T-helper 2 cell (primary cell): ENCODE measurements around the gene VANGL2.

Experiments
- DNase-seq, 5 experiments: peaks; one replicate each; pipeline versions ENCODE4 v3.0.0 to v3.0.0-alpha.2; 2012 to 2022

VANGL2 gene

DNA sequence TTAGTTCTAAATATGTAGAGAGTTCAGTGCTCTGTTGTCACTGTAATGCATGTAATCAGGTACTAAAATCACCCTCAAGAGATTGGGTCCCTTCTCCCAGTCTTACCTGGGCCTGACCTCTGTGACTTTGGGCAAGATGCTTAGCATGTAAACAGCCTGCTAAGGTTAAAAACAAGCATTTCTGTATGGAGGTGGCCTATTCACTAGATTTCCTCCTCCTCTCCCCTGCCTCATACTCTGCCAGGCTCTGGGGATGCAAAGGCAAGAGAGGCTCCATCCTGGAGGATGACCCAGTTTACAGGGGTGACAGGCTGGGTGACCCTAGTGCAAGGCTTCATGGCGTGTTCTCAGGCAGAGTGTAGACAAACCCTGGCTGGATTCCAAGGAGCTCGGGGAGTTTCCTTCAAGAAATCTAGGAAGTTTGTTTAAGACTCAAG lies 28.8 kb downstream of the VANGL2 start:
- DNase-seq: peak in 1 of 5 experiments; percentile 10

DNA sequence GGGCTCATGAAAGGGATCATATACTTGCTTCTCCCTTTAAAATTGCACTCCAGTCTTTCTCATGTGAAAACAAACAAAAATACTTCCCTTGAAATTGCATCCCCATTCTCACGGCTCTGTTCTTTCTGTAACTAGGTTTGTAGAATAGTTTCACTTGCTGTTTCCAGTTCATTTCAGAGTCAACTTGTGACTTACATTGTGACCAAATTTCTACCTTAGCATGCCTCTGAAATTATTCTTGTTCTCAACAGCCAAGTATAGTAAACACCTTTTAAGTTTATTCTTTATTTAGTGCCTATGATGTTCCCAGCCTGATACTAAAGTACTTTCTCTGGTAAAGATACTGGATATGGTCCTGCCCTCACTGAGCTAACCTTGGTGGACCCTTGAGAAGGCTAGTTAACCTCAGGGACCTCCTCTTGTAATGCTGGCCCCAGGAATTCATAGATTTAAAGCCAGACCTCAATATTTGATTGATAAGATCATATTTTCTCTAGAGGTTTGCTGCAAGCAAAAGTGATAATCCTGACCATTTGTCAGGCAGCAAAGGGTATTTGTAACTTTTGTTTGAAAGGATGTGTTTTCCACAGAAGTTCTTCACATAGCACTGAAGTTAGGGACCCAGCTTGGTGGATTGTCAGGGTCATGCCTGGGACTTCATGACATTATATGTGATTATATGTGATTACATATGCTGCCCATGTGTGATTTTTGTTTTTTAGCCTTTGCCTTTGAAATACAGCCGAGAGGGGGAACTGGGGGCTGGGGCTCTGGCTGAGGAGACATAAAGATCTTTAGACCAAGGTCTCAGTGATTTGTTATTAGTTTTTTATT lies 29.6 kb downstream of the VANGL2 start:
- peak in 1 of 5 experiments; percentile 75 for DNase-seq

DNA sequence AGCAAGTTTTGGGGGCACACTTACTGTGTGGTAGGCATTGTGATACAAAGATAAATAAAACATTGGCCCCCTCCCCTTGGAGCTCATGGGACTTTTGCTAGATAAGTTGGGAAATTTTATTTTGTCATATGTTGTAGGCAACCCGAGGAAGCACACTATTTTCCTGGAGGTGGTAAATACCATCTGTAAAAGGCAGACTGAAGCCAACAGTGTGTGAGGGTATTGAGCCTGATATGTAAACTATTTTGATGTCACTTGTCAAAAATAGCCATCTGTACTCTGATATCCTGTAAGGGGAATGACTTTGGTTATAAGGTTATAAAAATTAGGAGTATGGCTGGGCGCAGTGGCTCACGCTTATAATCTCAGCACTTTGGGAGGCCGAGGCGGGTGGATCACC lies 30.6 kb downstream of the VANGL2 start:
- DNase-seq: no peak

DNA sequence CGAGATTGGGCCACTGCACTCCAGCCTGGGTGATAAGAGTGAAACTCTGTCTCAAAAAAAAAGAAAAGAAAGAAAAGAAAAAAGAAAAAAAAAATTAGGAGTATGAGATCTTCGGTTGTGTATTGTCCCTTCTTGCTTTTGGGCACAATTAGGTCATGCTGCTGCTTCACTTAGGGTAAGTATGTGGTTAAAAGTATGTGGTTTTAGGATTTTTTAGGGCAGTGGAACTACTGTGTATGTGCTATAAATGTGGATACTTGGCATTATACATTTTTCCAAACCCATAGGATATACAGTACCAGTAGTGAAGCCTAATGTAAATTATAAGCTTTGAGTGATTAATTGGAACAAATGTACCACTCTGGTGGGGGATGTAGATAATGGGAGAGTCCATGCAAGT lies 31.2 kb downstream of the VANGL2 start:
- no peak for DNase-seq

DNA sequence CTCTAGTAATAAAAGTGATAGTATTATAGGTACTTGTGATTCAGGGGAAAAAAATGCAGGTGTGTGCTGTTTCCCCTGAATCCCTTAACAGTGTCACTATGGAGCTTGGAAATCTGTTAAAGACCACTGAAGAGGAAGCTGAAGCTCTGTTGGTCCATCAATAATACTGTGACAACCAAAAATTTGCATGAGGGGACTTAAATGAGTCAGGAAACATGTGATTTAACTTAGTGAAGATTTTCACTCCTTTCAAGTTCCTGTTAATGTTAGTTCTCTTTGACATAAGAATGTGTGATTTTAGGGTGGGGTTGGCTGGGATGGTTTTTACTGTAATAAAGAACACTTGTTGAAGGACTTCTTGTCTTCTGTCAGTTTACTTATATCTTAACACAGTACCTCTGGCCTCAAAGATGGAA lies 32.0 kb downstream of the VANGL2 start:
- DNase-seq: peak in 2 of 5 experiments; percentile 22 to 61

DNA sequence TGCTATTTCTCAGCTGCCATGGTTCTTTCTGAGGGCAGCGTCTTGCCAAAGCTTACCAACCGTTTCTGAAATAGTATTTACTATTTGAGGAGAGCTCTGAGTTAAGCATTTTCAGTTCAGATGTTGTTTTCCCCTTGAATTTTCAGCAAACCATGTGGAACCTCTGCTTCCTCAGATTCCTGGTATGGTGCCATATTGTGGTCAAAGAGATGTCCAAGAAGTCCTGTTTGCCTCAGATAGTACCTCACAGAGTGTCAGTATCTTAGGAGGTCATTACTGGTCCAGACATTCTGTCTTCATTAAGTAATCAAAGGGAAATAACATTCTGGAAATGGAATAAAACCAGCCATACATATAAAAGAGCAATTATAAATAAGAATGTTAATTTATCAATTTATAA lies 36.6 kb downstream of the VANGL2 start:
- no peak for DNase-seq

DNA sequence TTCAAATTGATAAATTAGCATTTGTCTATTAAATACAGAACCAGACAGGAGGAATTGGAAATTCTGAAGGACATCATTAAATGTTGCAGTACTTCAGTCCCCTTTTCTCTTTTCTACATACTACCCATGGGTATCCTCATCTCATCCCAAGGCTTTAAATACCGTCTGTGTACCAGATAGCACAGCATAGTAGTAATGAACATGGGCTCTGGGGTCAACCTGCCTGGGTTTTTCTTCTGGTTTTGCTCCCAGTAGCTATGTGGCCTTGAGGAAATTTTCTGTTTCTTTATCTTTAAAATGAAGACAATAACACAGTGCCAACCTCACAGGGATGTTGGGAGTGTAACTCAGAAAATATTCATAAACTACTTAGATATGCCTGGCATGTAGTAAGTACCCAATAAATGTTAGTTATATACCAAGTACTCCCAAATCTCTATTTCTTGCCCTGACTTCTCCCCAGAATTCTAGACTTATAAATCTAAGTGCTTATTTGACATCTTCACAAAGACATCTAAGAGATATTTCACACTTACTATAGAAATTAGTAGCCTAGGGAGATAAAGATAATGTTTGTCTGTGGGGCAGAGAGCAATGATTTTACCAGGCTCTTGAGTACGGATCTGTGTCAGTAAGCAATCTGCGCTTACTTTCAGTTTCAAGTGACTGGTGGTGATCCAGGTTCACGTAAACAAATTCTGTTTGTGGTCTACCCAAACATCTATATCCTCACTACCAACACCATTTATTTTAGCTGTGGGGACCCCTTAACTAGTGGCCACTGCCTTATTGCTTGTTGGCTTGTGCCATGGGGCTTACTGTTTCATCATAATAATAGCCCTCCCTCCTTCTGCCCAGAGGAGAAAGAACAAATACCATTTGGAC lies 37.3 kb downstream of the VANGL2 start:
- DNase-seq: peak in 2 of 5 experiments; percentile 33 to 95

DNA sequence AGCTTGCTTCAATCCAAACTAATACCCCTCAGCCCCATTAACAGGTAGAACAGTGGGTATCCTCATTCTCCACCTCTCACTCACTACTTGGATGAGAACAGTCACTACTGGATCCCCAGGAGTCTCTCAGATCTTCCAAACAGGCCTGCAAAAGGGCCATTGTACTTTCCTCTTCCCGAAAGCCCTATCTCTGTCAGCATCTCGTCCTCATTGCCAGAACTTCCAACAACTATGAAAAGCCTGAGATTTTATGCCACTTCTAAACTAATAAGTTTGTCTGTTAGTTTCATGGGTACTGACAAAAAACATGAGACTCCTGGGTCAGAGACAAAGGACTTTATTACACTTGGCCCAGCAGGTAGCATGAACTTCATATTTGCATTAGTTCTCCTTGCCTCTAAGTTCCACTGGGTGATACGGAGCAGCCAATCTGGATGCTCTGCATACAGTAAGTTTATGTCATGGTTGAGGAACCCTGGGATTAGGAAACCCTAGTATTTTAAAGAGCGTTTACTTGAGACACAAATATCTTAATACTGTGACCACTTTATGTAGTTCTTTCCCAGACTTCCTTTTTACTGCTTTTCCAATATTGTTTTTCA lies 38.1 kb downstream of the VANGL2 start:
- DNase-seq: peak in 1 of 5 experiments; percentile 48

DNA sequence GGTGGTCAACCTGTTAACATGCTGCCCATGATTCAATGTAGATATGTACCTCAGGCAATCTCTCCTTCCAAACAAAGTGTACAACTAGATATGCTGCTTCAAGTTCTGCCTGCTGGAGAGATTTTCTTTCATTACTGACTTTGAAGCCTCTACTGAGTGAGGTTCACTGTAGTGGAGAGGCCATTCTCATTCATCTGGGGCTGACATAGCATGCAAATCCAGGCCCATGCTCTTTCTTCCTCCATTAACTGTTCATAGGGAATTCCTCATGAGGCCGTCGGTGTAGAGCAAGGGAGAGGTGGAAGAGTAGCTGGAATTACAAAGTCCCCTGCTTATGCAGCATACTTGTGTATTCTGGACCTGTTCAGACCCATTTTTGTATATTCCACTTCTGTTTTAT lies 38.6 kb downstream of the VANGL2 start:
- DNase-seq: no peak

DNA sequence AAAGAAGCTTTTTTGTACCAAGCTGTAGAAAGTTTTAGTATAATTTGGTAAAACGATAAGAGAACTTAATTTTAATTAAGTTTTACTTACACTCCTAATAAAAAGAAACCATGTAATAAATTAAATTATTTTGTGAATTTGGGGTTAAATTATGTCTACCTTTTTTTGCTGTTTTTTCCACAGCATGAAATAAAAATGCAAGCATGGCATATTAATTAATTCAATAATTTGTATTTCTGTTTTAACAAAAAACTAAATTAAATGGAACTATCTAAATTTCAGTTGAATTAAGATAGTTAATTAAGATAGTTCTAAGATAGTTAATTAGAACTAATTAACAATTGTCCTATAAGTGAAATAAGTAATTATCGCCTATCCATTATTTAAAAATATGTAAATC lies 39.4 kb downstream of the VANGL2 start:
- no peak for DNase-seq

DNA sequence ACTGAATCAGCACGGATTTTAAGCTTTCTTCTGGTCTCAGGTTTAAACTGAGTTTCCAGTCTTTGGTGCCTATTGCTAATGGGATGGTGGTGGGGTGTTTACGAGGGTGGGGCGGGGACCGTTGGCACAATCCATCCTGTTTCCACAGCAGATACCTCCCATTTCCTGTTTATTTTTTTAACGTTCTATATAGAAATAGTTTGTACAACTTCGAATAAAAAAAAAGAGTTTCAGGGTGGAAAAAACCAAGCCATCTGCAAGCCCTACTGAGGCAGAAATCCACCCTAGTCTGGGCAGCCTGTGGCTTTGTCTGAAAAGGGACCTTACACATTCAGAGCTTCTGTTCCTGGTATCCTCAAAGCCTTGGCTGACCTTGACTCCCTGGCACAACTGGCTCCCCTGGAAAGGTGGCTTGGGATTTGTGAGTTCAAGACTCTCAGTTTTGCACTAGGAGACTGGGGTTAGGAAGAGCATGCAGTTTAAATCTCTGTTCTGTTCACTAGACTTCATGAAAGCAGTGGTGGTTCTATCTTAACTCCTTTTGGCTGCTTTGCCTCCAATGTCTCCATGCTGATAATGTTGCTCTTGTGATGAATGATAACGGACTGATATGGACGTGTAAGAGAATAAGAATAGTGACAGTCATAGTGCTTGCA lies 46.7 kb downstream of the VANGL2 start:
- peak in 1 of 5 experiments; percentile 58 for DNase-seq

DNA sequence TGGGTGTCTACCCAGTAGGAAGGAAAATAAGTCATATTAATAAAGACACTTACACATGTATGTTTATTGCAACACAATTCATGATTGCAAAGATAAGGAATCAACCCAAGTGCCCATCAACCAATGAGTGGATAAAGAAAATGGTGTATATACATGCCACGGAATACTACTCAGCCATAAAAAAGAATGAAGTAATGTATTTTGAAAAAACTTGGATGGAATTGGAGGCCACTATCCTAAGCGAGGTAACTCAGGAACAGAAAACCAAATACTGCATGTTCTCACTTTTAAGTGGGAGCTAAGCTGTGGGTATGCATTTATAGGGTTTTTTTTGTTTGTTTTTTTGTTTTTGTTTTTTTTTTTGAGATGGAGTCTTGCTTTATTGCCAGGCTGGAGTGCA lies 49.1 kb downstream of the VANGL2 start:
- DNase-seq: no peak

DNA sequence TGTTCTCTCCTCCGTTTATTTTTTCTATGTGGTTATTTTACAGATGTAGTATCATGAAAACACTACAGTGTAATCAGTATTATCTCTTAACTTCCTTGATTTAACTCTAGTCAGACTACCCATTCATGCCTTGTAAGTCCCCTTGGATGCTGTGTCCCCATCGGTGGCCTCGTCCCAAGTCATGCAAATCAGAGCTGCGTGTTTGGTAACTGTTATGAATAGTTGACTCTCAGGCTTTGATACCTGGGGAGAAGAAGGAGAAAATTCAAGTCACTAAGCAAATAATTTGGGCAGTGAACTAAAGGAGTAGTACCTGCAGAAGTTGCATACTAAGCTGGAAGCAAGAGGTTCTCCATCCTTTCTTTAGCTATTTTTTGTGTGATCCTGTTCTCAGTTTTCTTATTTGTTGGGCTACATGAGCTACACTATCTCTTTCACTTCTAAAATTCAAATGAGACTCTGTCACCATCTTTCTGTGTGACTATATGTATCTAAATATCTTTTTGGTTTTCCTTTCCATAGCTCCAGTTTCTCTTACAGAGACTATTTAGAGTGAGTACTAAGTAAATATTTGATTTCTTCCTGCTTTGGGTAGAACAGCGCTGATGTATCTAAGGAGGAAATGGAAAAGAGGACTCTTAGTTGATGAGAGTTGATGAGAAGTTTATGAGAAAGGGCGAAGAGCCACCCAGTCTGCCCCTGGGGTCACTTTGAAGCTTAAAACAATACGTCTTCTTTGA lies 50.9 kb downstream of the VANGL2 start:
- DNase-seq: no peak

DNA sequence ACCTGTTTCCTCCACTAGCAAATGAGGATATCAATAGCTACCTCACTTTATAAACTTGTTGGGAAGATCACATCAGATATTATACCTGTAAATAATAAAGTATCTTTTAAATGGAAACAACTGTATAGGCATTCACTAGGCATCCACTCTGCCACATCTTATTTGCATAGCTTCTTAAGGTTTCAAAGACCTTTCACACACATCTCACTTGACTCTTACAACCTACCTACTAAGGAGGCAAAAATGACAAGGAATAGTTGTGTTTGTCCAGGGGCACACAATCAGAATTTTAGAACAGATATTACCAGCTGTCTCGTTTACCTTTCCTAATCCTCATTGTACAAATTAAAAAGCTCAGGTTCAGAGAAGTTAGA lies 51.5 kb downstream of the VANGL2 start:
- DNase-seq: no peak

DNA sequence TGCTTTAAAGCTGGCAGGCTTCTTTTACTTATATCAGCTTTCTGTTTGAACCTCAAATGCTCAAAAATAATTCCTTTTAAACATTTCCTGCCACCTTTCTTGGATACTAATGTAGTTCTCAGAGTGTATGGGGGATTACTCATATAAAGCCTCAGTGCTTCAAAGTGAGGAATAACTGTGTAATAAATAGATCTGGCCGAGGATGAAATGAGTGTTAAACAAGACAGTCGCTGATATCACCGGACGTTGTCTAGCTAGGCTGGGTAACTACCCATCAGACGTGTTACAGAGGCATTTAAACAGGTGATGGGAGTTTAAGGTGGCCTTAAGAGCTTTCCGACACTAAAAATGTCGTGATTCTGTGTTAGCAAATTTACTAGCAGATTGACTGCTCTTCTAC lies 53.1 kb downstream of the VANGL2 start:
- DNase-seq: peak in 1 of 5 experiments; percentile 60

DNA sequence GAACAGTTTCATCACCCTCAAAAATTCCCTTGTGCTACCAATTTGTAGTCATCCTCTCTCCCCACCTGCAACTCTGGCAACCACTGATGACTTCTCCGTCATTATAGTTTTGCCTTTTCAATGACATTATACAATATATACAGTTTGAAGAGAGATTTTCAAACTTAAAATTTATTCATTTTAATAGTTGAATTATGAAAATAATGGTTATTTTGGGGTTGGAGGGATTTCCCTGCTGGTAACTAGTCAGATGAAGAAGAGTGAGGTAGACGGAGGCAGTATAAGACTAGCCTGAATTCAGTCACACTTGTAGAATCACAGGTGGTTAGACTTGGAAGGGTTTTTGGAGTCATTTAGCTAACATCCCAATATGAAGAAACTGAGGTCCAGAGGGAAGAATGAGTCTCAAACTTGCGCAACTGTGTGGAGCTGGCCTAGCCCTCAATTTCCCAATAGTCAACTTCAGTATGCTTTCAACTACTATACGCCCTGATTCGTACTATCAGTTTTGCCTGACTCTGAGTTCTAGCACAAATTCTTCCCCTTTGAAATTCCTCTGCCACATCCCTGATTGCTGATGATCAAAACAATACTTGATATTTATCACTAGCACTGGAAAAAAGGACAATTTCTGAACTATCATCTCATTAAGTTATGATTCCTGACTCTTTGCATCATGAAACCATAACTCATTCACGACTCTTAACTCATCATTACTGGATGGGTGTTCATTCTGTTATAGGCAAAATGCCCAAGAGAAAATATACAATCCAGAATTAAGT lies 54.2 kb downstream of the VANGL2 start:
- no peak for DNase-seq

DNA sequence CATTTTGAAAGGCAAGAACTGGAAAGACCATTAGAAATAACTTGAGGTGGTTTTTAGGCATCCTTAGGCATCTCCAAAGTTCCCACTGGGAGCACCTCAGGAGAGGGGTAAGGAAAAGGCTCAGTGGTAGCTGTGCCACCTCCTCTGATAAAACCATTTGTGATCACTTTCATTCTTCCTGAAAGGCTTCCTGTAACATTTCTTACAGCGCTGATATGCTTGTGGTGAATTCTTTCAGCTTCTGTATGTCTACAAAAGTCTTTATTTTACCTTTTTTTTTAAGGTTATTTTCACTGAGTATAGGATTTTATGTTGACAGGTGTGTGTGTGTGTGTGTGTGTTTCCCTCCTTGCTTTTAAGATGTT lies 54.8 kb downstream of the VANGL2 start:
- no peak for DNase-seq

DNA sequence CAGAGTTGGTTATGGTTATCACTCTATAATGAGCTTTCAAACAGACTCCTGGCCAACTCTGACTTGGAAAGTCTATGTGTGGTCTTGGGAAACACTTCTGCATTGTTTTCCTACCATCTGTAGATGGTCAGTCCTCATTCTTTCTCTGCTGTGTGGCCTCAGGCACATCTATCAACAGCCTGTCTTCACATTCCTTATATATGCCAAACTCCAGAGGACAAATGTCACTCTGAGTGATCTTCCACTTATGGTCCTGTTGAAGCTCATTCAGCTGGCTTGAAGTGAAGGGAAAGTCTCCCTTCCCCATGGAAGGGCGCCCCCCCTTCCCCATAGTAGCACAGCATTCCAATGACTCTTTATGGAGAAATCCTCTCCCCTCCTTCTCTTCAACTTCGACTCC lies 58.7 kb downstream of the VANGL2 start:
- DNase-seq: no peak

DNA sequence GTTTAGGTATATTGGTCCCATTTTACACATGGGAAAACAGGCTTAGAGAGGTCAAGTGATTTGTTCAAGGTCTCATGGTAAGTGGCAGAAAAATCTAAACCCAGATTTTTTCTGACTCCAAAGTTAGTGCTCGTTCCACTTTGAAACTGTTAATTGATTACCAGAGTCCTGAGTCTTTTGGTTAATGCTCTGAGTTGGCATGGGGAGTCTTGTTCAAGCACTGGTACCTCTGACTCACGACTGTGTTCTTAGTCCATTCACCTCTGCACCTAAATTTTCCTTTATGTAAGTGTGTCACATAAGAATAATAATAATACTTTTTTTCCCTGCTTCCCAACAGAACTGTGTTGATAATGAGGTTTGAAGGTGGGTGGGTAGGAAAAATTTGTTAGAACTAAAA lies 59.3 kb downstream of the VANGL2 start:
- no peak for DNase-seq

DNA sequence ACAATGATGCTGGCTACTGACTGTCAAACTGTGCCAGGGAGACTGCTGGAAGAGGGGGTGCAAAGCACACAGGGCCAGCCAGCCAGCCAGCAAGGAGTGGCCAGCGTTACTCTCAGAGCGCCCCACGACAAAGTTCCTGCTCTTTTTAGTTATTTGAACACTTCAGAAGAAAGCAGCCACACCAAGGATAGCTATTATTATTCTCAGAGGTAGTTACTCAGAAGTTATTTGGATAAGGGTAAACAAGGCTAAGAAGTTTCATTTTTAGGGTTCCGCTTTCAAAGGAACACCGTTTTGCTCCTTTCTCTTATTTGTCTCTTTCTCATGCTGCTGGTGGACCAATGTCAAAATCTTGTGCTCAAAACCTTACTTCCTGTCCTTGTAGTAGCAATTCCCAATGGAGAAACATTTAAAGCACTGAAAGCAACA lies 59.9 kb downstream of the VANGL2 start:
- DNase-seq: peak in 1 of 5 experiments; percentile 43

DNA sequence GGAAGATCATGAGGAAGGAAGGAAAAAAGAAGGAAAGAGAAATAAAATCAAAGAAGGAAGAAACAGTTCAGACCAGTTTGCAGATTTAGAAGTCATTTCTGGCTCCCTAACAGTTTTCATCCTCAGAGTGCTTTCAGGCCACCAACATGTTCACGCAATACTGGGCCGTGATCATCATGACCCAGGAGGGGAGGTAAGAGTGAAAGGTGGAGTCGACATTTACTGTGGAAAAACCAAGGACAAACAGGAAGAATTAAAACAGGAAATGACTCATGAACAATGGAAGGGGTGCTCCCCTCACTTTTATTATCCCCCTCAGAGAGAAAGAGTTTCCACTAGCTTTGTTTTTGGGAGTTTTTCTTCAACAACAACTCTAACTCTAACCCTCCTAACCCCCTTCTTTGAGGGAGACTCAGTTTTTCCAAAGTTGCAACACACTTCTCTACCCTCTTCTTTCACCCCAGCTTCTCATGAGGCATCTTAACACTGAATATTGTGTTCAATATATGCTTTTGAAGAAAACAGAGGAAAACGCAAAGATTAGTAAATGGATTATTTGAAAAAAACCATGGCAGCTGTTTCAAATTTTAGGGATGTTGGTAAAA lies 60.4 kb downstream of the VANGL2 start:
- no peak for DNase-seq
